ENCODE measurements around the gene TNFAIP6. TPM values are rescaled to one million over a fixed set of nuclear protein-coding genes. Genes with fewer than 3 reads are reported as not detected.

Gene TNFAIP6
- total RNA-seq, 1 experiment from 2014 or later, result not detected

DNA sequence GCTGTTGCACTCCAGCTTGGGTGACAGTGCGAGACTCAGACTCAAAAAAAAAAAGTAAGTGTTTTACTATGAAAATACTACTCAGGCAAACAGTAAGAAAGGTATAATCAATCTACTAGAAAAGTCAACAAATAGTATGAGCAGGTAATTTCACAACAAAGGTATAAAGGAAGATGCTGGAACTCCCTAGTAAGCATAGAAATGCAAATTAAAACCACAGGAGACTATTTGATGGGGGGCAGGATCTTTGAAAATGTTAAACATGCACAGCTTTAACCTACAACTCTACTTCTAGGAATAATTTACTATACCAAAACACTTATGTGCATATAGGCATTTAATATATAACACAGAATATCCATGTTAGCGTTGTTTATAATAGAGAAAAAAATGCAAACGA, 24.3 kb upstream of the TNFAIP6 start:
- H2AFZ ChIP-seq (ENCODE audit: low read depth, low read length, poor library complexity, severe bottlenecking), result no peak overlapping the region
- no peaks in the 10 kb centered on the region for H3K79me2 ChIP-seq (ENCODE audit: insufficient read depth, low read length)
- no peak overlapping the region for H3K27ac ChIP-seq (ENCODE audit: low read depth, low read length)
- no peak overlapping the region for H3K4me3 ChIP-seq (replicated peaks in 1 of 2; ENCODE audit: low read depth in 1 of 2, low read length in 2 of 2)
- H3K27me3 ChIP-seq (ENCODE audit: insufficient read depth, low read length), result no peaks in the 10 kb centered on the region
- H3K9me3 ChIP-seq (ENCODE audit: control insufficient read depth in 1 of 2, insufficient read depth in 1 of 2, low read depth in 1 of 2, low read length in 2 of 2), result no peaks in the 10 kb centered on the region
- H4K20me1 ChIP-seq (ENCODE audit: insufficient read depth), result no peaks in the 10 kb centered on the region
- ATAC-seq (no peak), DNase-seq (ENCODE audit: low read depth, low spot score) (no peak)
- POLR2A ChIA-PET, result no interaction called here
- no peaks in the 10 kb centered on the region for H3K4me1 ChIP-seq (ENCODE audit: control insufficient read depth in 1 of 2, insufficient read depth in 2 of 2, low read length in 2 of 2)
- intact Hi-C loops (cut with micrococcal nuclease), result no loop called here
- H3K9ac ChIP-seq (ENCODE audit: low read length), result no peak overlapping the region
- H3K36me3 ChIP-seq (ENCODE audit: control insufficient read depth in 1 of 2, insufficient read depth in 2 of 2, low read length in 2 of 2), result no peaks in the 10 kb centered on the region
- CTCF ChIA-PET, result no interaction called here
- TF ChIP-seq SRF (IDR thresholded peaks at IDR 0.05; ENCODE audit: low read depth) (no peak), FOSL1 (IDR thresholded peaks at IDR 0.05; ENCODE audit: low read depth) (no peak), SIN3A (IDR thresholded peaks at IDR 0.05; ENCODE audit: low read depth) (no peak), POLR2A (IDR thresholded peaks at IDR 0.05; ENCODE audit: borderline replicate concordance, extremely low read depth, insufficient read depth, insufficient read length) (no peak), CEBPB (IDR thresholded peaks at IDR 0.05; ENCODE audit: low read depth) (no peak), SP1 (IDR thresholded peaks at IDR 0.05; ENCODE audit: low read depth) (no peak)
- TF ChIP-seq, protein P1, sequence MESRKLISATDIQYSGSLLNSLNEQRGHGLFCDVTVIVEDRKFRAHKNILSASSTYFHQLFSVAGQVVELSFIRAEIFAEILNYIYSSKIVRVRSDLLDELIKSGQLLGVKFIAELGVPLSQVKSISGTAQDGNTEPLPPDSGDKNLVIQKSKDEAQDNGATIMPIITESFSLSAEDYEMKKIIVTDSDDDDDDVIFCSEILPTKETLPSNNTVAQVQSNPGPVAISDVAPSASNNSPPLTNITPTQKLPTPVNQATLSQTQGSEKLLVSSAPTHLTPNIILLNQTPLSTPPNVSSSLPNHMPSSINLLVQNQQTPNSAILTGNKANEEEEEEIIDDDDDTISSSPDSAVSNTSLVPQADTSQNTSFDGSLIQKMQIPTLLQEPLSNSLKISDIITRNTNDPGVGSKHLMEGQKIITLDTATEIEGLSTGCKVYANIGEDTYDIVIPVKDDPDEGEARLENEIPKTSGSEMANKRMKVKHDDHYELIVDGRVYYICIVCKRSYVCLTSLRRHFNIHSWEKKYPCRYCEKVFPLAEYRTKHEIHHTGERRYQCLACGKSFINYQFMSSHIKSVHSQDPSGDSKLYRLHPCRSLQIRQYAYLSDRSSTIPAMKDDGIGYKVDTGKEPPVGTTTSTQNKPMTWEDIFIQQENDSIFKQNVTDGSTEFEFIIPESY (IDR thresholded peaks at IDR 0.05; ENCODE audit: extremely low read depth, insufficient replicate concordance, low read length), result no peak
- H3K4me2 ChIP-seq (ENCODE audit: low read length), result no peak overlapping the region
- BruUV-seq (replicated peaks), result no TSS peak
- H3K9me2 ChIP-seq (ENCODE audit: insufficient read depth), result no peaks in the 10 kb centered on the region
- RAD21 ChIA-PET (ENCODE audit: low non-redundant PET in 1 of 2, low total read pairs in 2 of 2, uncharacterized antibody in 2 of 2, unreplicated experiment in 2 of 2), result no interaction called here

DNA sequence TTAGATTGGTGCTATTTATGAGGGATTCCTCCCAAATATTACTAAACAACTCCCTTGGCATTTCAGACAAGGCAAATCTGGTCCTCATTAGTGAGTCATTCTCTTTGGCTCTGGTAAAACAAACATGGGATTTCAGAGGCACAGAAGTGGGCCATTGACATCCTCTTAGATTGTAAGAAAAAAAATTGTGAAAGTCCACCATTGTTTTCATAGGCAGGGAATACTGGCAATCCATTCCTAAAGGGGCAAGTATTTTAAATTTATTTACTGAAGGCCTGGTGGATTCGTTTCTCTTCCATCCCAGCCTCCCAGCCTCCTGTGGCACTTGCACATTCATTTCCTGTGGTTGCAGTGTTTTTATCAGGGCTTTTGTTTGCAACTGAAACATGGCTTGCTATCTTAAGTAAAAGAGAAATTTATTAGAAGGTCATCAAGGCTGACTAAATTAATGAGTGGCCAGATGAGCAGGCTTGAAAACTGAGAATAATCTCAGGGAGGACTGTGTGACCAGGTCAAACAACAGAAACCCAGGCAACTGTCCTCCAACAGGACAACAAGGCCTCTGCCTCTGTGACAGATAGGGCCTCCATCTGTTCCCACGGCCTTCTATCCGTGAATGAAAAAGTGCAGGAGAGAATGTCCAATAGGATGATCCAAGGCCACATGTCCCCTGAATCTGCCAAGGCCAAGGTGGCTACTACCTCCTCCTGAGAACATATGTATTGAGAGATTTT, 23.1 kb upstream of the TNFAIP6 start:
- no peaks in the 10 kb centered on the region for H3K79me2 ChIP-seq (ENCODE audit: insufficient read depth, low read length)
- H3K4me1 ChIP-seq (ENCODE audit: control insufficient read depth in 1 of 2, insufficient read depth in 2 of 2, low read length in 2 of 2), result no peaks in the 10 kb centered on the region
- no TSS peak for BruUV-seq (replicated peaks)
- no peak for TF ChIP-seq CEBPB (IDR thresholded peaks at IDR 0.05; ENCODE audit: low read depth)
- TF ChIP-seq ELF1 (IDR thresholded peaks at IDR 0.05; ENCODE audit: borderline replicate concordance, low read depth), result no peak
- no peak for TF ChIP-seq FOSL1 (IDR thresholded peaks at IDR 0.05; ENCODE audit: low read depth)
- TF ChIP-seq SRF (IDR thresholded peaks at IDR 0.05; ENCODE audit: low read depth), result no peak
- TF ChIP-seq, protein P2, sequence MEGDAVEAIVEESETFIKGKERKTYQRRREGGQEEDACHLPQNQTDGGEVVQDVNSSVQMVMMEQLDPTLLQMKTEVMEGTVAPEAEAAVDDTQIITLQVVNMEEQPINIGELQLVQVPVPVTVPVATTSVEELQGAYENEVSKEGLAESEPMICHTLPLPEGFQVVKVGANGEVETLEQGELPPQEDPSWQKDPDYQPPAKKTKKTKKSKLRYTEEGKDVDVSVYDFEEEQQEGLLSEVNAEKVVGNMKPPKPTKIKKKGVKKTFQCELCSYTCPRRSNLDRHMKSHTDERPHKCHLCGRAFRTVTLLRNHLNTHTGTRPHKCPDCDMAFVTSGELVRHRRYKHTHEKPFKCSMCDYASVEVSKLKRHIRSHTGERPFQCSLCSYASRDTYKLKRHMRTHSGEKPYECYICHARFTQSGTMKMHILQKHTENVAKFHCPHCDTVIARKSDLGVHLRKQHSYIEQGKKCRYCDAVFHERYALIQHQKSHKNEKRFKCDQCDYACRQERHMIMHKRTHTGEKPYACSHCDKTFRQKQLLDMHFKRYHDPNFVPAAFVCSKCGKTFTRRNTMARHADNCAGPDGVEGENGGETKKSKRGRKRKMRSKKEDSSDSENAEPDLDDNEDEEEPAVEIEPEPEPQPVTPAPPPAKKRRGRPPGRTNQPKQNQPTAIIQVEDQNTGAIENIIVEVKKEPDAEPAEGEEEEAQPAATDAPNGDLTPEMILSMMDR (IDR thresholded peaks at IDR 0.05 in 2 of 3, conservative IDR thresholded peaks at IDR 0.05 in 1 of 3; ENCODE audit: borderline replicate concordance in 1 of 3, insufficient read depth in 1 of 3, low read depth in 2 of 3, low read length in 2 of 3), result no peak
- TF ChIP-seq, protein P3, sequence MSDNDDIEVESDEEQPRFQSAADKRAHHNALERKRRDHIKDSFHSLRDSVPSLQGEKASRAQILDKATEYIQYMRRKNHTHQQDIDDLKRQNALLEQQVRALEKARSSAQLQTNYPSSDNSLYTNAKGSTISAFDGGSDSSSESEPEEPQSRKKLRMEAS (IDR thresholded peaks at IDR 0.05), result no peak
- H3K4me3 ChIP-seq (replicated peaks in 1 of 2; ENCODE audit: low read depth in 1 of 2, low read length in 2 of 2), result no peak overlapping the region
- H3K9me2 ChIP-seq (ENCODE audit: insufficient read depth), result no peaks in the 10 kb centered on the region
- H3K9me3 ChIP-seq (ENCODE audit: control insufficient read depth in 1 of 2, insufficient read depth in 1 of 2, low read depth in 1 of 2, low read length in 2 of 2), result no peaks in the 10 kb centered on the region
- ChIA-PET POLR2A (no interaction called here), RAD21 (ENCODE audit: low non-redundant PET in 1 of 2, low total read pairs in 2 of 2, uncharacterized antibody in 2 of 2, unreplicated experiment in 2 of 2) (no interaction called here), CTCF (no interaction called here)
- no peak overlapping the region for H3K9ac ChIP-seq (ENCODE audit: low read length)
- no peaks in the 10 kb centered on the region for H3K36me3 ChIP-seq (ENCODE audit: control insufficient read depth in 1 of 2, insufficient read depth in 2 of 2, low read length in 2 of 2)
- no peak for DNase-seq (ENCODE audit: low read depth, low spot score)
- H4K20me1 ChIP-seq (ENCODE audit: insufficient read depth), result no peaks in the 10 kb centered on the region
- H2AFZ ChIP-seq (ENCODE audit: low read depth, low read length, poor library complexity, severe bottlenecking), result no peak overlapping the region
- no peak for ATAC-seq
- no peak overlapping the region for H3K27ac ChIP-seq (ENCODE audit: low read depth, low read length)
- no peak overlapping the region for H3K4me2 ChIP-seq (ENCODE audit: low read length)
- H3K27me3 ChIP-seq (ENCODE audit: insufficient read depth, low read length), result no peaks in the 10 kb centered on the region
- intact Hi-C loops (cut with micrococcal nuclease), result no loop called here
